ENCODE results near the gene TIMM50.

DNA sequence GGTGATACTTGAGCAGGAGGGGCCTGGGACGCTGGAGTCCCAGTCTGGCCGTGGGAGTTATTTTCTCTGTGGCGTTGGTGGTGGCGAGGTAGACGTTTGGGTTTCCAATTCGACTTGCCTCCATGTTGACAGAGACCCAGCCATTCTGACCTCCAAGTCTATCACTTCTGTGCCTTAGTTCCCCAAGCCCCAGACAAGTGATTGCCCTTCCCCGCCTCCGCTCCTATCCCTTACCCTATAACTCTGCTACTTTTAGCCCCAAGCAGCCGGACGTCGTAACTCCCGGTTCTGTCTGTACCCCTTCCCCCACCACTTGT, 549 bp downstream of the TIMM50 start:
- TF ChIP-seq, protein P1, sequence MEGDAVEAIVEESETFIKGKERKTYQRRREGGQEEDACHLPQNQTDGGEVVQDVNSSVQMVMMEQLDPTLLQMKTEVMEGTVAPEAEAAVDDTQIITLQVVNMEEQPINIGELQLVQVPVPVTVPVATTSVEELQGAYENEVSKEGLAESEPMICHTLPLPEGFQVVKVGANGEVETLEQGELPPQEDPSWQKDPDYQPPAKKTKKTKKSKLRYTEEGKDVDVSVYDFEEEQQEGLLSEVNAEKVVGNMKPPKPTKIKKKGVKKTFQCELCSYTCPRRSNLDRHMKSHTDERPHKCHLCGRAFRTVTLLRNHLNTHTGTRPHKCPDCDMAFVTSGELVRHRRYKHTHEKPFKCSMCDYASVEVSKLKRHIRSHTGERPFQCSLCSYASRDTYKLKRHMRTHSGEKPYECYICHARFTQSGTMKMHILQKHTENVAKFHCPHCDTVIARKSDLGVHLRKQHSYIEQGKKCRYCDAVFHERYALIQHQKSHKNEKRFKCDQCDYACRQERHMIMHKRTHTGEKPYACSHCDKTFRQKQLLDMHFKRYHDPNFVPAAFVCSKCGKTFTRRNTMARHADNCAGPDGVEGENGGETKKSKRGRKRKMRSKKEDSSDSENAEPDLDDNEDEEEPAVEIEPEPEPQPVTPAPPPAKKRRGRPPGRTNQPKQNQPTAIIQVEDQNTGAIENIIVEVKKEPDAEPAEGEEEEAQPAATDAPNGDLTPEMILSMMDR (IDR thresholded peaks at IDR 0.05): no peak
- TF ChIP-seq EZH2 (IDR thresholded peaks at IDR 0.05): no peak

All from neural progenitor cell (in vitro differentiated cells).